ENCODE results near the gene CLDN7. TPM values are rescaled to one million over a fixed set of nuclear protein-coding genes. Genes with fewer than 3 reads are reported as not detected.
A peak's percentile ranks its signal among the peaks of the same experiment; 100 is the strongest.

CLDN7 gene
- total RNA-seq, 1 donor from 2014 or later = 200 TPM

DNA sequence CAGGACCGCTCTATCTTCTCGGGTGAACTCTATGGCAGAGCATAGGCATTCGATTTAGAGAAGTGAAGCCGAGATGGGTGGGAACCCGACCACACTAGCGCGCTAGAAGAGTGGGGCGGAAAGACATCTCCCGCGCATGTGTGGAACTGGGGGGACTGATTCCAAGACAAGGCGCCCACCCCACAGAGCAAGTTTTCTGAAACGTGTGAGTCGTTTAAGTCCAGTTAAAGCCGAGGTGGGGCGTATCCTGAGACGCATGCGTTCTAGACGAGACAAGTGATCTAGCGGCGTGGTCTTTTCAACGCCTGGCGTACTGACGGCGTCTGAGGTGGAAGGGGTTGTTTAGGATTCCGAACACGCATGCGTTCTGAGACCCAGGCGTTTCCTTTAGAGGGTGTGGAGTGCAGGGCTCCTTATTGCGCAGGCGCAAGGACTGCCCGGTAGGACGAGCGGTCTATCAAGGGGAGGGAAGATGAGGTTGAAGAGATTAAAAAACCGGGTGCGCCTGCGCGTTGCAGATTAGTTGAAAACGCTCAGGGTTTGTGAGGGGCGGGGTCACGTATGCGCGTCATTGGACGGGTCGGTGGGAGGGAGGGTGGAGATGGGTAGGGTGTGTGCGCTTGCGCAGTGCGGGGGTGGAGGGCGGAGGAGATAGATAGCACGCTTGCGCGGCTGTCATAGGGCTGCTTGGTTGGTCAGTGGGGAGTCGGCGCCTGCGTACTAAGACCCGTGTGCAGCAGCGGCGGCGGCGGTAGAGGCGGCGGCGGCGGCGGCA, 44.8 kb upstream of the CLDN7 start, which contains the start of gene EIF5A:
Gene EIF5A (plus strand): TSS at position 718 of the 775 bp plus-strand sequence. CDS start 2,008 bp downstream, outside the sequence.
- TF ChIP-seq, protein P1, sequence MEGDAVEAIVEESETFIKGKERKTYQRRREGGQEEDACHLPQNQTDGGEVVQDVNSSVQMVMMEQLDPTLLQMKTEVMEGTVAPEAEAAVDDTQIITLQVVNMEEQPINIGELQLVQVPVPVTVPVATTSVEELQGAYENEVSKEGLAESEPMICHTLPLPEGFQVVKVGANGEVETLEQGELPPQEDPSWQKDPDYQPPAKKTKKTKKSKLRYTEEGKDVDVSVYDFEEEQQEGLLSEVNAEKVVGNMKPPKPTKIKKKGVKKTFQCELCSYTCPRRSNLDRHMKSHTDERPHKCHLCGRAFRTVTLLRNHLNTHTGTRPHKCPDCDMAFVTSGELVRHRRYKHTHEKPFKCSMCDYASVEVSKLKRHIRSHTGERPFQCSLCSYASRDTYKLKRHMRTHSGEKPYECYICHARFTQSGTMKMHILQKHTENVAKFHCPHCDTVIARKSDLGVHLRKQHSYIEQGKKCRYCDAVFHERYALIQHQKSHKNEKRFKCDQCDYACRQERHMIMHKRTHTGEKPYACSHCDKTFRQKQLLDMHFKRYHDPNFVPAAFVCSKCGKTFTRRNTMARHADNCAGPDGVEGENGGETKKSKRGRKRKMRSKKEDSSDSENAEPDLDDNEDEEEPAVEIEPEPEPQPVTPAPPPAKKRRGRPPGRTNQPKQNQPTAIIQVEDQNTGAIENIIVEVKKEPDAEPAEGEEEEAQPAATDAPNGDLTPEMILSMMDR (conservative IDR thresholded peaks at IDR 0.05; ENCODE audit: low read depth, low read length) = no peak
- peak; percentile 99 for DNase-seq (ENCODE audit: low read depth)
- H3K4me3 ChIP-seq (ENCODE audit: low read depth, low read length) = peak within 1 kb of the TSS; percentile 95

DNA sequence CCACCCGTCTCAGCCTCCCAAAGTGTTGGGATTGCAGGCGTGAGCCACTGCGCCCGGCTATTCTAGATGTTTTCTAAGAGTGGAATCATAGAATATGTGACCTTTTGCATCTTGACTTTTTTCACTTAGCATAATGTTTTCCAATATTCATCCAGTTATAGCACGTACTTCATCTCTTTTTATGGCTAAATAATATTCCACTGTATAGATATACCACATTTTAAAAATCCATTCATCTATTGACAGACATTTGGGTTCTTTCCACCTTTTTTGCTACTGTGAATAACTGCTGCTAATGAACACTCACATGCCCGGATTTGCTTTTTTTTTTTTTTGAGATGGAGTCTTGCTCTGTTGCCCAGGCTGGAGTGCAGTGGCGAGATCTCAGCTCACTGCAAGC, 41.9 kb upstream of the CLDN7 start:
- TF ChIP-seq, protein P1 (conservative IDR thresholded peaks at IDR 0.05; ENCODE audit: low read depth, low read length) = no peak
- DNase-seq (ENCODE audit: low read depth) = no peak
- no peak overlapping the region for H3K4me3 ChIP-seq (ENCODE audit: low read depth, low read length)

DNA sequence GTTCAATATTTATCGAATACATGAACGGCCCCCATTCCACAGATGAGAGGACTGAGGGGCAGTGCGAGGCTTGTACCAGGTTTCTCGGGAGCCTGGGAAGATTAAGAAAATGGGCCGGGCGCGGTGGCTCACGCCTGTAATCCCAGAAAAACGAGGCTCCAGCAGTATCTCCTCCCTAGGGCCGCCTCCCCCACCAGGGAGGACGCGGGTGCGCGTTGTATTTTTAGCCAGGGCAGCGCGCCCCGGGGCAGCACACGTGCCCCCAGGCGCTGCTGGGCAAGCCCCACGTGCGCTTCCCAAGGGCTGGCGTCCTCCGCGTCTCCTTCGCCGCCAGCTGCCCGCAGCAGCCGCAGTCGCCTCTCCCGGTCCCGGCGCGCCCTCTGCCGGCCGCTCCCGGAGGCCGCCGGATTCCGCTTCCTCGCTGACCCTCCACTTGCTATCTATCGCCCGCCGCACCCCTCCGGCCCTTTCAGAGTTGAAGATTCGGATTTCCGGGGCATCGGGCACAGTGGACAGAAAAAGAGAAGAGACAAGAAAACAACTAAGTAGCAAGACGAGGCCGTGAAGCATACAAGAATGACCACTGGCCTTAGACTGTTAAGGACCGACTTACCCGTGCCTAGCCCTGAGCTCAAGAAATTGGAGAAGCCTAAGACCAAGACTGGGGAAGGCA, 34.0 kb upstream of the CLDN7 start:
- TF ChIP-seq, protein P1 (conservative IDR thresholded peaks at IDR 0.05; ENCODE audit: low read depth, low read length) = peak; percentile 88
- DNase-seq (ENCODE audit: low read depth) = no peak
- no peak overlapping the region for H3K4me3 ChIP-seq (ENCODE audit: low read depth, low read length)

DNA sequence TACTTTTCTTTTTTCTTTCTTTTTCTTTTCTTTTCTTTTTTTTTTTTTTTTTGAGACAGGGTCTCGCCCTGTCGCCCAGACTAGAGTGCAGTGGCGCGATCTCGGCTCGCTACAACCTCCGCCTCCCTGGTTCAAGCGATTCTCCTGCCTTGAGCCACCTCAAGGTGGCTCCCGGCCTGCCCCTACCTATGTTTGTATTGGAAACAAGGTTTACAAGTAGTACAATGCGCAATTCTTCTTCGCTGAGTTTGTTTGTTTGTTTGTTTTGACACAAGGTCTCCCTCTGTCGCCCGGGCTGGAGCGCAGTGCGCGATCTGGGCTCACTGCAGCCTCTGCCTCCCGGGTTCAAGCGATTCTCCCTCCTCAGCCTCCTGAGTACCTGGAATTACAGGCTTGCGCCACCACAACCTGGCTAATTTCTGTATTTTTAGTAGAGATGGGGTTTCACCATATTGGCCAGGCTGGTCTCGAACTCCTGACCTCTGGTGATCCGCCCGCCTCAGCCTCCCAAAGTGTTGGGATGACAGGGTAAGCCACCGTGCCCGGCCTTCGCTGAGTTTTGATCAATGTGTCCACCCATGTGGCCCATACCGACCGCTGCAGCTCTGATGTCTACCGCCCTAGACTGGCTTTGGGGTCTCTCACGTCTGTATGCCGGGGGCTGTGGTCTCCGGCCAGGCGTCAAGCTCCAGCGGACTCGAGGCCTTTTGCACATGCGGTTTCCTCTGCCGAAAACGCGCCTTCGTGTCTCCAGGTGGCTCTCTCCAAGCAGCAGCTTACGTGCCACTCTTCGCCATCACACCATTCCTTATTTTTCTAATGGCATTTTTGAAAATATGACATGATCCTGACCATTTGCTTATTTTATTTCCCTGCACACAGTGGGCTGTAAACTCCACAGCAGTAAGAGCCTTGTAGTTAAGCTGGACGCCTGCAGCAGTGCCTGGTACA, 33.2 kb upstream of the CLDN7 start:
- no peak for DNase-seq (ENCODE audit: low read depth)
- H3K4me3 ChIP-seq (ENCODE audit: low read depth, low read length) = peak overlapping the region; percentile 40
- TF ChIP-seq, protein P1 (conservative IDR thresholded peaks at IDR 0.05; ENCODE audit: low read depth, low read length) = no peak

DNA sequence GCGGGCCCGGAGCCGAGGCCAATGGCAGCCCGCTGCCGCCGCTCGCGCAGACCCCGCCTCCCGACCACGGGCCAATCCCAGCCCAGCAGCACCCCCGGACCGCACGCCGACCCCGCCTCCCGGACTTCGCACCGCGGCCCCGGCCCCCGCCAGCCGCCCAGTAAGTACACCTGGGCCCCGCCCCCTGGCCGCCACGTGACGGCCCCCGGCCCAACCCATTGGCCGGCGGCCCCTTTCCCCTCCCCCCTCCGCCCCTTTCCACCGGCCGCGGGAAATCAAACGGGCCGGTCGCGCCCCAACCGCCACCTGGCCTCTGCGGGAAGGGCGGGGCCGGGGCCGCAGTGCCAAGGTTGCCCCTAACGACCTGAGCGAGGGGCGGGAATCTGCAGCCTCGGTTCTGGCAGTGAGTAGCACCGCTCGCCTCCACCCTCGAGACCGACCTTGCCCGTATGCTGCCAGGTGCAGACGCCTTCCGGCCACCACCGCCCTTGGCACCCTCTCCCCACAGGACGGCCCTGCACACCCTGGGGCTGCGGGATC, 32.4 kb upstream of the CLDN7 start, which contains the start of gene YBX2:
Gene YBX2 (minus strand): TSS at position 26 of the 540 bp plus-strand sequence. CDS start 139 bp downstream, outside the sequence.
- DNase-seq (ENCODE audit: low read depth) = no peak
- H3K4me3 ChIP-seq (ENCODE audit: low read depth, low read length) = peak within 1 kb of the TSS; percentile 40
- TF ChIP-seq, protein P1 (conservative IDR thresholded peaks at IDR 0.05; ENCODE audit: low read depth, low read length) = no peak

All from epithelial cell of proximal tubule (primary cell).